Measurements from ENCODE around the gene BET1. TPM values are rescaled to one million over a fixed set of nuclear protein-coding genes. Genes with fewer than 3 reads are reported as not detected.

Gene BET1
- total and polyA plus RNA-seq, 2 of the 8 experiments (the other 6 are each of a cell fraction or from before 2014, with no cell fraction given), result 20.6 to 31.7 TPM

GRCh38 chr7:93943816-93944540, 60.2 kb downstream of the BET1 start:
- no peaks in the 10 kb centered on the region for H3K36me3 ChIP-seq (ENCODE audit: control insufficient read depth in 2 of 4, insufficient read depth in 4 of 4, low read length in 3 of 4)
- no peaks in the 10 kb centered on the region; the same call in 1 of the 2 replicates for H3K23me2 ChIP-seq (ENCODE audit: low read depth, low read length)
- H3K4me3 ChIP-seq (ENCODE audit: extremely low read depth in 1 of 4, insufficient read depth in 2 of 4, low read depth in 3 of 4, low read length in 4 of 4), result no peak overlapping the region
- H2BK12ac ChIP-seq (ENCODE audit: low read depth, low read length), result no peak overlapping the region
- DNase-seq (ENCODE audit: low read depth in 1 of 2, low spot score in 2 of 2) (no peak), FAIRE-seq (no peak)
- H3K79me1 ChIP-seq (ENCODE audit: low read depth, low read length), result no peaks in the 10 kb centered on the region
- no peak overlapping the region for H2AFZ ChIP-seq (ENCODE audit: low read length)
- H4K91ac ChIP-seq (replicated peaks; ENCODE audit: insufficient read length, low read length), result no peak overlapping the region
- no peak overlapping the region for H4K5ac ChIP-seq (ENCODE audit: insufficient read length, low read depth, low read length)
- no peaks in the 10 kb centered on the region for H4K20me1 ChIP-seq (replicated peaks in 1 of 2; ENCODE audit: control insufficient read depth in 1 of 2, insufficient read depth in 2 of 2, low read length in 2 of 2)
- POLR2A ChIA-PET (ENCODE audit: partially characterized antibody), result no interaction called here
- no peak overlapping the region for H2AK5ac ChIP-seq (ENCODE audit: low read depth, low read length)
- no peak overlapping the region for H3K14ac ChIP-seq (ENCODE audit: insufficient read length)
- H3K27ac ChIP-seq (ENCODE audit: low read depth, low read length), result no peak overlapping the region
- TF ChIP-seq GABPA (IDR thresholded peaks at IDR 0.05; ENCODE audit: borderline replicate concordance, insufficient read depth, low read length) (no peak), PHF8 (conservative IDR thresholded peaks at IDR 0.05; ENCODE audit: low read depth, low read length) (no peak), SIX5 (IDR thresholded peaks at IDR 0.05; ENCODE audit: low read depth, low read length) (no peak)
- H3K4me1 ChIP-seq (replicated peaks in 1 of 4; ENCODE audit: control insufficient read depth in 3 of 4, insufficient read depth in 4 of 4, low read length in 3 of 4), result no peaks in the 10 kb centered on the region
- no peak overlapping the region for H3K18ac ChIP-seq (ENCODE audit: extremely low read depth, low read length)
- no peak overlapping the region for H2BK20ac ChIP-seq (ENCODE audit: low read length)
- WGBS, 2 experiments (ENCODE audit: extremely low coverage in 1 of 2, insufficient coverage in 1 of 2, insufficient read length in 1 of 2, insufficient replicate concordance in 2 of 2, low coverage in 1 of 2, low lambda C conversion rate in 2 of 2, missing lambda C conversion rate in 1 of 2), result 92% methylated on average over 4 of the region's 4 CpGs; no CpG with 5 or more reads in 1 of the 2 experiments
- H3K4me2 ChIP-seq (ENCODE audit: insufficient read depth in 1 of 2, low read depth in 2 of 2, low read length in 2 of 2), result no peak overlapping the region
- no peak overlapping the region for H3K9ac ChIP-seq (replicated peaks in 1 of 4; ENCODE audit: extremely low read depth in 1 of 4, low read depth in 3 of 4, low read length in 3 of 4)
- CTCF ChIA-PET (ENCODE audit: partially characterized antibody), result no interaction called here
- H3K9me3 ChIP-seq (ENCODE audit: insufficient read depth in 2 of 2, low read depth in 1 of 2, low read length in 1 of 2), result no peaks in the 10 kb centered on the region
- H2BK5ac ChIP-seq (ENCODE audit: low read depth, low read length), result no peak overlapping the region
- H4K8ac ChIP-seq (ENCODE audit: extremely low read depth, insufficient read depth, low read length), result no peak overlapping the region
- no peaks in the 10 kb centered on the region for H3K27me3 ChIP-seq (replicated peaks in 1 of 4; ENCODE audit: control insufficient read depth in 3 of 4, extremely low read depth in 1 of 4, insufficient read depth in 3 of 4, low read length in 3 of 4)
- no peak overlapping the region for H3K56ac ChIP-seq (replicated peaks; ENCODE audit: insufficient read length, low read depth, low read length)
- H2BK15ac ChIP-seq (ENCODE audit: low read length), result no peak overlapping the region
- no peaks in the 10 kb centered on the region for H3K79me2 ChIP-seq (ENCODE audit: control insufficient read depth in 1 of 2, insufficient read depth in 2 of 2, low read length in 2 of 2)
- H2BK120ac ChIP-seq (replicated peaks; ENCODE audit: low read depth, low read length), result no peak overlapping the region
- H3K23ac ChIP-seq (ENCODE audit: insufficient read length), result no peak overlapping the region
- H3K4ac ChIP-seq (replicated peaks; ENCODE audit: insufficient read length, low read depth, low read length), result no peak overlapping the region
